OCI-LY7 (cell line): ENCODE measurements around the gene DHCR7.

Experiments used
- CTCF ChIP-seq: fragments of 200-600 bp; sonication (generic); conservative IDR thresholded peaks from 2 replicates; pipeline ENCODE4 v1.5.1; 2014; ENCODE audit warnings: mild to moderate bottlenecking, antibody characterized with exemption, low read length, moderate library complexity, mixed read lengths
- EZH2phosphoT487 ChIP-seq: fragments of 200-600 bp; sonication (generic); IDR thresholded peaks from 2 replicates; pipeline ENCODE4 v1.6.1; 2018; ENCODE audit warnings: low read depth, borderline replicate concordance, mild to moderate bottlenecking, mixed run types, antibody characterized with exemption, low read length, moderate library complexity, mixed read lengths

GRCh38 chr11:71459076-71459766, 11.0 kb upstream of the DHCR7 start:
- TF ChIP-seq CTCF (no peak), EZH2phosphoT487 (no peak)
